Endothelial cell of umbilical vein (primary cell): ENCODE results near the gene PRMT7. TPM values are rescaled to one million over a fixed set of nuclear protein-coding genes. Genes with fewer than 3 reads are reported as not detected.

Experiments
- BruUV-seq: library from RNA; stranded (reverse); fragments of 400-500 nt; replicated peaks from 2 replicates; lab custom pipeline; 2021; lab: Mats Ljungman, UMichigan
- CTCF ChIA-PET: fragments of 300-600, 350-600 bp; sonication (Branson Sonifier 250); formaldehyde crosslinking; loops from one replicate; lab custom pipeline; 2021; ENCODE audit warnings: antibody characterized with exemption, inconsistent platforms; lab: Charles Lee
- POLR2A ChIA-PET: fragments of 300-600, 350-600 bp; sonication (Branson Sonifier 250); formaldehyde crosslinking; loops from one replicate; lab custom pipeline; 2021; ENCODE audit warnings: antibody characterized with exemption, inconsistent platforms; lab: Charles Lee
- DNase-seq: peaks from one replicate; pipeline ENCODE4 v3.0.0-alpha.2; 2011; ENCODE audit warnings: low read depth, low spot score
- FAIRE-seq: peaks from 2 replicates; lab custom pipeline; 2011; peaks lifted over from hg19 to GRCh38; lab: Jason Lieb, UNC
- H2AFZ ChIP-seq: 2 replicates; pipeline ENCODE4 v1.6.0; 2012; ENCODE audit warnings: low read depth, low read length, control low read depth, inconsistent platforms
- H3K27ac ChIP-seq: 2 replicates; pipeline ENCODE4 v1.5.1; 2011; ENCODE audit warnings: low read depth, mild to moderate bottlenecking, control low read depth, low read length, moderate library complexity; ENCODE audit not compliant: insufficient read depth
- H3K27me3 ChIP-seq, 2 experiments: 2 replicates each; pipeline versions ENCODE4 v1.6.0 to v1.6.1; 2011; ENCODE audit warnings: low read length in 2 of 2, mixed read lengths in 1 of 2; ENCODE audit not compliant: control insufficient read depth in 2 of 2, insufficient read depth in 2 of 2
- H3K36me3 ChIP-seq, 2 experiments: 2 replicates in 1 of 2; 3 replicates in 1 of 2; pipeline ENCODE4 v1.5.1; 2011; ENCODE audit warnings: low read length in 2 of 2, mild to moderate bottlenecking in 1 of 2, moderate library complexity in 1 of 2; ENCODE audit not compliant: control insufficient read depth in 2 of 2, insufficient read depth in 2 of 2; ENCODE audit errors: extremely low read depth in 1 of 2
- H3K4me1 ChIP-seq: 3 replicates; pipeline ENCODE4 v1.5.1; 2011; ENCODE audit warnings: mild to moderate bottlenecking, low read length; ENCODE audit not compliant: control insufficient read depth, insufficient read depth; ENCODE audit errors: extremely low read depth
- H3K4me2 ChIP-seq: 2 replicates; pipeline ENCODE4 v1.6.1; 2011; ENCODE audit warnings: low read length, control low read depth, mixed read lengths; ENCODE audit not compliant: insufficient read depth
- H3K4me3 ChIP-seq, 3 experiments: fragments of 200-600 bp in 1 of 3; sonication (generic), shearing (Covaris generic) in 1 of 3; replicated peaks in 1 of 3; 2 replicates each; pipeline ENCODE4 v1.5.1; 2011 to 2016; ENCODE audit warnings: control low read depth in 3 of 3, low read length in 3 of 3, mild to moderate bottlenecking in 2 of 3, inconsistent platforms in 1 of 3, low read depth in 1 of 3, moderate library complexity in 1 of 3; ENCODE audit not compliant: insufficient read depth in 1 of 3
- H3K79me2 ChIP-seq: 2 replicates; pipeline ENCODE4 v1.6.0; 2012; ENCODE audit warnings: low read length, inconsistent platforms; ENCODE audit not compliant: control insufficient read depth, insufficient read depth
- H3K9ac ChIP-seq: replicated peaks from 2 replicates; pipeline ENCODE3; 2011; ENCODE audit warnings: low read length, control low read depth; ENCODE audit not compliant: insufficient read depth; ENCODE audit errors: extremely low read depth
- H3K9me1 ChIP-seq: replicated peaks from 3 replicates; pipeline ENCODE4 v1.6.0; 2011; ENCODE audit warnings: mild to moderate bottlenecking, low read length; ENCODE audit not compliant: control insufficient read depth, insufficient read depth; ENCODE audit errors: extremely low read depth
- H3K9me3 ChIP-seq: replicated peaks from 2 replicates; pipeline ENCODE4 v1.5.1; 2012; ENCODE audit warnings: low read length, inconsistent platforms; ENCODE audit not compliant: control insufficient read depth, insufficient read depth
- H4K20me1 ChIP-seq: replicated peaks from 2 replicates; pipeline ENCODE3; 2011; ENCODE audit warnings: mild to moderate bottlenecking, low read length; ENCODE audit not compliant: control insufficient read depth, insufficient read depth; ENCODE audit errors: extremely low read depth
- CTCF ChIP-seq, 2 donors: IDR thresholded peaks; 1 replicate in 1 of 2; 2 replicates in 1 of 2; pipeline ENCODE4 v1.5.1; 2011; ENCODE audit warnings: low read length in 2 of 2, mild to moderate bottlenecking in 2 of 2, moderate library complexity in 2 of 2, control low read depth in 1 of 2, inconsistent platforms in 1 of 2, low read depth in 1 of 2; ENCODE audit not compliant: insufficient read depth in 1 of 2; ENCODE audit errors: extremely low read depth in 1 of 2
- EZH2 ChIP-seq: IDR thresholded peaks from 2 replicates; pipeline ENCODE4 v1.6.1; 2012; ENCODE audit warnings: borderline replicate concordance, low read depth, mild to moderate bottlenecking, moderate library complexity, low read length, inconsistent platforms; ENCODE audit not compliant: severe bottlenecking
- FOS ChIP-seq: IDR thresholded peaks from 2 replicates; pipeline ENCODE4 v1.6.1; 2011; ENCODE audit warnings: mild to moderate bottlenecking, low read length, moderate library complexity, borderline replicate concordance; ENCODE audit not compliant: insufficient read depth
- GATA2 ChIP-seq: IDR thresholded peaks from 2 replicates; pipeline ENCODE4 v1.7.0; 2011; ENCODE audit warnings: low read depth, mild to moderate bottlenecking, moderate library complexity, mixed read lengths, low read length; ENCODE audit not compliant: insufficient read length, insufficient read depth
- JUN ChIP-seq: IDR thresholded peaks from 2 replicates; pipeline ENCODE4 v1.6.1; 2011; ENCODE audit warnings: borderline replicate concordance, low read depth; ENCODE audit not compliant: insufficient read length, insufficient read depth
- MAX ChIP-seq: IDR thresholded peaks from 2 replicates; pipeline ENCODE4 v1.6.1; 2011; ENCODE audit not compliant: insufficient read depth, insufficient read length
- MYC ChIP-seq: IDR thresholded peaks from one replicate; pipeline ENCODE4 v1.6.1; 2011; ENCODE audit warnings: mild to moderate bottlenecking, low read depth, low read length
- POLR2A ChIP-seq: IDR thresholded peaks from 2 replicates; pipeline ENCODE4 v1.6.1; 2012; ENCODE audit warnings: low read depth, mild to moderate bottlenecking, control low read depth, low read length
- POLR2AphosphoS5 ChIP-seq: IDR thresholded peaks from 2 replicates; pipeline ENCODE4 v1.6.1; 2012; ENCODE audit warnings: low read depth, mild to moderate bottlenecking, control low read depth, low read length, moderate library complexity; ENCODE audit not compliant: insufficient read depth
- dilution Hi-C: fragments of 300-500 bp; cut with MboI; formaldehyde crosslinking; loops from one replicate; pipeline ENCODE4 v1.15.0; 2019; ENCODE audit warnings: low sequenced_read_pairs; ENCODE audit not compliant: extremely low pct_ligation_motif_present
- intact Hi-C: fragments of 100-400 bp; cut with micrococcal nuclease; formaldehyde crosslinking; loops from one replicate; pipeline ENCODE4 v1.10.0; 2022
- polyA plus RNA-seq, 4 experiments: library from polyadenylated mRNA; depleted of rRNA in 3 of 4; stranded (reverse) in 3 of 4; unstranded in 1 of 4; fragments of >200 nt; gene quantifications; 2 replicates each; pipeline versions ENCODE4 v1.2.1 to v1.2.3, GENCODE V29; 2011 to 2012; ENCODE audit warnings: missing spikeins in 1 of 4
- total RNA-seq: library from RNA; stranded (reverse); gene quantifications from 2 replicates; pipeline ENCODE4 v1.2.3, GENCODE V29; 2021

The PRMT7 gene
- total and polyA plus RNA-seq, 2 donors (not counting 3 experiments of a cell fraction or from before 2014, with no cell fraction given), result 43.4 to 57.9 TPM

- H3K79me2 ChIP-seq, result no peaks in the 10 kb centered on the region
- no peak for DNase-seq
- no peaks in the 10 kb centered on the region for H3K4me1 ChIP-seq
- BruUV-seq, result no TSS peak
- no peak overlapping the region for H3K4me2 ChIP-seq
- H3K27me3 ChIP-seq, result no peaks in the 10 kb centered on the region
- ChIA-PET CTCF (interaction anchor here (1.2 kb wide), 1 partner anchor 149 kb away, joined by 5 read pairs; no protein-coding TSS in a partner anchor), POLR2A (no interaction called here)
- no peak overlapping the region for H3K4me3 ChIP-seq
- TF ChIP-seq CTCF (IDR thresholded peaks at IDR 0.05; ENCODE audit: extremely low read depth in 1 of 2, insufficient read depth in 1 of 2, low read depth in 1 of 2, low read length in 2 of 2) (no peak), MAX (no peak), JUN (no peak), POLR2A (no peak), EZH2 (no peak), POLR2AphosphoS5 (no peak), FOS (no peak), GATA2 (no peak), MYC (no peak)
- H3K9me1 ChIP-seq, result no peaks in the 10 kb centered on the region
- no peak for FAIRE-seq
- no peak overlapping the region for H3K9ac ChIP-seq
- H3K36me3 ChIP-seq, result no peaks in the 10 kb centered on the region
- intact Hi-C loops (no loop called here), dilution Hi-C loops (no loop called here)
- no peak overlapping the region for H2AFZ ChIP-seq
- H4K20me1 ChIP-seq, result no peaks in the 10 kb centered on the region
- H3K9me3 ChIP-seq, result no peaks in the 10 kb centered on the region
- no peak overlapping the region for H3K27ac ChIP-seq
Measured at GRCh38 chr16:68371706-68372380, 61.0 kb downstream of the PRMT7 start.
